Measurements from ENCODE around the gene ANO6. TPM values are rescaled to one million over a fixed set of nuclear protein-coding genes. Genes with fewer than 3 reads are reported as not detected.

Gene ANO6
- total RNA-seq, 1 donor from 2014 or later = 35.0 TPM

GRCh38 chr12:45439039-45439438 lies 223.1 kb downstream of the ANO6 start:
- no peaks in the 10 kb centered on the region for H3K4me1 Mint-ChIP-seq (ENCODE audit: unreplicated experiment)
- TF ChIP-seq CTCF (conservative IDR thresholded peaks at IDR 0.05) = no peak
- H3K4me3 Mint-ChIP-seq = no peak overlapping the region
- DNase-seq (ENCODE audit: extremely low spot score, unreplicated experiment) = no peak
- H3K27me3 Mint-ChIP-seq = no peaks in the 10 kb centered on the region
- H3K27ac Mint-ChIP-seq = no peak overlapping the region
- H3K36me3 Mint-ChIP-seq = no peaks in the 10 kb centered on the region
- H3K9me3 Mint-ChIP-seq = no peaks in the 10 kb centered on the region

- Mint-ChIP-seq H3K9me3 (peaks cover 5% of the 10 kb centered on the region), H3K4me1 (ENCODE audit: unreplicated experiment) (no peaks in the 10 kb centered on the region), H3K27ac (no peak overlapping the region), H3K27me3 (no peaks in the 10 kb centered on the region), H3K36me3 (no peaks in the 10 kb centered on the region), H3K4me3 (no peak overlapping the region)
- DNase-seq (ENCODE audit: extremely low spot score, unreplicated experiment) = no peak
- TF ChIP-seq CTCF (conservative IDR thresholded peaks at IDR 0.05) = no peak
These were observed 230.1 kb downstream of the ANO6 start for GRCh38 chr12:45446013-45446412.

- Mint-ChIP-seq H3K27ac (no peak overlapping the region), H3K27me3 (peaks cover 3% of the 10 kb centered on the region), H3K4me1 (ENCODE audit: unreplicated experiment) (no peaks in the 10 kb centered on the region), H3K4me3 (no peak overlapping the region), H3K36me3 (no peaks in the 10 kb centered on the region), H3K9me3 (peaks cover 5% of the 10 kb centered on the region)
- TF ChIP-seq CTCF (conservative IDR thresholded peaks at IDR 0.05) = no peak
- DNase-seq (ENCODE audit: extremely low spot score, unreplicated experiment) = no peak
These were observed 242.3 kb downstream of the ANO6 start for GRCh38 chr12:45458238-45458637.

GRCh38 chr12:45458854-45459807 lies 243.2 kb downstream of the ANO6 start:
- peaks cover 3% of the 10 kb centered on the region for H3K27me3 Mint-ChIP-seq
- no peak for TF ChIP-seq CTCF (conservative IDR thresholded peaks at IDR 0.05)
- H3K9me3 Mint-ChIP-seq = no peaks in the 10 kb centered on the region
- H3K4me3 Mint-ChIP-seq = no peak overlapping the region
- H3K27ac Mint-ChIP-seq = no peak overlapping the region
- DNase-seq (ENCODE audit: extremely low spot score, unreplicated experiment) = no peak
- H3K36me3 Mint-ChIP-seq = no peaks in the 10 kb centered on the region
- H3K4me1 Mint-ChIP-seq (ENCODE audit: unreplicated experiment) = no peaks in the 10 kb centered on the region

- Mint-ChIP-seq H3K4me3 (no peak overlapping the region), H3K9me3 (no peaks in the 10 kb centered on the region), H3K27ac (no peak overlapping the region), H3K27me3 (peaks cover 3% of the 10 kb centered on the region), H3K36me3 (no peaks in the 10 kb centered on the region), H3K4me1 (ENCODE audit: unreplicated experiment) (no peaks in the 10 kb centered on the region)
- DNase-seq (ENCODE audit: extremely low spot score, unreplicated experiment) = no peak
- no peak for TF ChIP-seq CTCF (conservative IDR thresholded peaks at IDR 0.05)
These were observed 246.6 kb downstream of the ANO6 start for GRCh38 chr12:45462506-45462905.
